Neutrophil (primary cell): Measurements from ENCODE around the gene EVPL.

Source experiments
- H3K27ac ChIP-seq: fragments of 200-600 bp; sonication (generic); 2 replicates; pipeline ENCODE4 v1.5.1; 2016; ENCODE audit warnings: mild to moderate bottlenecking, moderate library complexity
- H3K27me3 ChIP-seq: fragments of 200-600 bp; sonication (generic); 2 replicates; pipeline ENCODE4 v1.6.0; 2016; ENCODE audit warnings: mild to moderate bottlenecking
- H3K36me3 ChIP-seq: fragments of 200-600 bp; sonication (generic); 2 replicates; pipeline ENCODE4 v1.5.1; 2017
- H3K4me1 ChIP-seq, 2 experiments: fragments of 200-600 bp in 1 of 2; sonication (generic) in 1 of 2; 1 replicate in 1 of 2; 2 replicates in 1 of 2; pipeline versions ENCODE4 v1.5.1 to v1.6.1; 2013 to 2016; ENCODE audit warnings: low read depth in 1 of 2, low read length in 1 of 2, mild to moderate bottlenecking in 1 of 2, moderate library complexity in 1 of 2; ENCODE audit not compliant: control insufficient read depth in 1 of 2, insufficient read depth in 1 of 2
- H3K4me3 ChIP-seq, 2 experiments: fragments of 200-600 bp in 1 of 2; sonication (generic) in 1 of 2; 1 replicate in 1 of 2; 2 replicates in 1 of 2; pipeline ENCODE4 v1.5.1; 2013 to 2016; ENCODE audit warnings: low read depth in 1 of 2, low read length in 1 of 2, mild to moderate bottlenecking in 1 of 2, moderate library complexity in 1 of 2
- H3K9me3 ChIP-seq: fragments of 200-600 bp; sonication (generic); 2 replicates; pipeline ENCODE4 v1.5.1; 2016
- TF ChIP-seq, protein P1 (sequence below): fragments of 200-600 bp; sonication (generic); IDR thresholded peaks from 2 replicates; pipeline ENCODE4 v1.5.1; 2016; ENCODE audit warnings: antibody characterized with exemption

Gene EVPL

DNA sequence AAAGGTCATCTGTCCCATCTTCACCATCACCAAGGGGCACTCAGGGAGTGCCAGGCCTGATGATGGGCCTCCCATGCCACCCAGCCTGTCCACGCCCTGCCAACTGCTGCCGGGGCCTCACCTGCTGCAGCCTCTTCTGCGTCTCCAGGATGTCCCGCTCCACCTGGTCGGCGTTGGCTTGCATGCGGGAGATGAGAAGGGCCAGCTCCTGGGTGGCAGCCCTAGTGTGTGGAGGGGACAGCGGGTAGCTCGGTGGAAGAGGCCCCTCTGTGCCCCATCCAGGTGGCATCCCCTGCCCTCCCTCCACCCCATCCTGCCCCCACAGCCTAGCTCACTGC lies 3.2 kb downstream of the EVPL start:
- Histone ChIP-seq H3K4me3 (no peak overlapping the region), H3K27ac (no peak overlapping the region), H3K9me3 (no peaks in the 10 kb centered on the region), H3K4me1 (no peaks in the 10 kb centered on the region), H3K36me3 (no peaks in the 10 kb centered on the region), H3K27me3 (peaks cover 24% of the 10 kb centered on the region)
- TF ChIP-seq, protein P1, sequence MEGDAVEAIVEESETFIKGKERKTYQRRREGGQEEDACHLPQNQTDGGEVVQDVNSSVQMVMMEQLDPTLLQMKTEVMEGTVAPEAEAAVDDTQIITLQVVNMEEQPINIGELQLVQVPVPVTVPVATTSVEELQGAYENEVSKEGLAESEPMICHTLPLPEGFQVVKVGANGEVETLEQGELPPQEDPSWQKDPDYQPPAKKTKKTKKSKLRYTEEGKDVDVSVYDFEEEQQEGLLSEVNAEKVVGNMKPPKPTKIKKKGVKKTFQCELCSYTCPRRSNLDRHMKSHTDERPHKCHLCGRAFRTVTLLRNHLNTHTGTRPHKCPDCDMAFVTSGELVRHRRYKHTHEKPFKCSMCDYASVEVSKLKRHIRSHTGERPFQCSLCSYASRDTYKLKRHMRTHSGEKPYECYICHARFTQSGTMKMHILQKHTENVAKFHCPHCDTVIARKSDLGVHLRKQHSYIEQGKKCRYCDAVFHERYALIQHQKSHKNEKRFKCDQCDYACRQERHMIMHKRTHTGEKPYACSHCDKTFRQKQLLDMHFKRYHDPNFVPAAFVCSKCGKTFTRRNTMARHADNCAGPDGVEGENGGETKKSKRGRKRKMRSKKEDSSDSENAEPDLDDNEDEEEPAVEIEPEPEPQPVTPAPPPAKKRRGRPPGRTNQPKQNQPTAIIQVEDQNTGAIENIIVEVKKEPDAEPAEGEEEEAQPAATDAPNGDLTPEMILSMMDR = no peak

DNA sequence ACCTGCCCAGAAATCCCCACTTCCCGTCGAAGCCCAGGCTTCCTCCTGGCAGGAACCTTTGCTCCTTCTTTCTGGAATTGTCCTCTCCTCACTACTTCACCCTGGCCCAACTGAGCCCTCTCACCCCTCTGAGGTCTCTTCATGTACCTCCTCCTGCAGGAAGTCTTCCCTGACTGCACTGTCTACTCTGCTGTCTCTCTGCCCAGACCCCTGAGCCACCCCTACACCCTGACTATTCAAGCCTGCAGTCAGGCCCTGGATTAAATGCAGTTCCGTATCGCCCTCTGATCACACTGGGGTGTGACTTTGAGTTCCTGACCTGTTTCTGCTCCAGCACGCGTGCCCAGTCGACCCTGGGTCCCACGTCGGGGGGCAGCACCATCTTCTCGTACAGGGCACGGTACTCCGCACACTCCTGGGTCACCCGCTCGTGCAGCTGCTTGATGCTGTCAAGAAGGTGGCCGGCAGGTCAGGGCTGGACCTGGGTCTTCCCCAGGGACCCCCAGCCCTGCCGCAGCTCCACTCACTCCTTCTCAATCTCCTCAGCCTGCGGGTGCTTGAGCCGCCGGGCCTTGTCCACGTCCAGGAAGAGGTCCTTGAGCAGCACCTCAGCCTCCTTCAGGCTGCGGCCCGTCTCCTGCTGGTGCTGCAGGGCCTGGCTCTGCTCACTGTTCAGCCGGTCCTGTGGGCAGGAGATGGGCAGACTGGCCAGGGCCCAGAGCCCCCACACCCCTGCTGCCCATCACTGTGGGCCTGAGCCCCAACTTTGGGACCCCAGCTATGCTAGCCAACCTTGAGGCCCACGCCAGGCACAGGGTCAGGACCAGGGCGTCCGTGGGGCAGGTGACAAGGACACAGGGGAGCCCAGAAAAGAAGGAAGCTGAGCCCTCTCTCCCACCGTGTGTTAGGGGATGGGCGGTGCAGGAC lies 3.9 kb downstream of the EVPL start:
- TF ChIP-seq, protein P1 = no peak
- Histone ChIP-seq H3K36me3 (no peaks in the 10 kb centered on the region), H3K4me3 (no peak overlapping the region), H3K27ac (no peak overlapping the region), H3K27me3 (peaks cover 18% of the 10 kb centered on the region), H3K9me3 (no peaks in the 10 kb centered on the region), H3K4me1 (no peaks in the 10 kb centered on the region)

DNA sequence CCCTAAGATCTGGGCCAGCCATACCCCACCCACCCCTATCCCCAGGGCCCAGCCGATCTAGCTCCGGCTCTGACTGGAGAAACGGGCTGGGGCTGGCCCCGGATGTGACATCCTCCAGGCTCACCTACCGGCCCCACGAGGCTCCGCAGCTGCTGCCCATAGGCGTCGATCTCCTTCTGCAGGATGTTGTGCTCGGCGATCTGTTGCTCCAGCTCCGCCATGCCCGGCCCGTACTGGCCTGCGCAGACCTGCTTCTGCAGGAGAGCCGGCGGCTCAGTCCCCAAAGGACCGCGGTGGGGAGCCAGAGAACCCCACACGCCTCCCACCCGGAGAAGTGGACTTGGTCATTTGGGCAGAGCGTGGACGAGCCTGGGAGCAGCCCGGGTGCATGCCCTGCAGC lies 4.8 kb downstream of the EVPL start:
- TF ChIP-seq, protein P1 = no peak
- H3K36me3 ChIP-seq = no peaks in the 10 kb centered on the region
- no peak overlapping the region for H3K27ac ChIP-seq

DNA sequence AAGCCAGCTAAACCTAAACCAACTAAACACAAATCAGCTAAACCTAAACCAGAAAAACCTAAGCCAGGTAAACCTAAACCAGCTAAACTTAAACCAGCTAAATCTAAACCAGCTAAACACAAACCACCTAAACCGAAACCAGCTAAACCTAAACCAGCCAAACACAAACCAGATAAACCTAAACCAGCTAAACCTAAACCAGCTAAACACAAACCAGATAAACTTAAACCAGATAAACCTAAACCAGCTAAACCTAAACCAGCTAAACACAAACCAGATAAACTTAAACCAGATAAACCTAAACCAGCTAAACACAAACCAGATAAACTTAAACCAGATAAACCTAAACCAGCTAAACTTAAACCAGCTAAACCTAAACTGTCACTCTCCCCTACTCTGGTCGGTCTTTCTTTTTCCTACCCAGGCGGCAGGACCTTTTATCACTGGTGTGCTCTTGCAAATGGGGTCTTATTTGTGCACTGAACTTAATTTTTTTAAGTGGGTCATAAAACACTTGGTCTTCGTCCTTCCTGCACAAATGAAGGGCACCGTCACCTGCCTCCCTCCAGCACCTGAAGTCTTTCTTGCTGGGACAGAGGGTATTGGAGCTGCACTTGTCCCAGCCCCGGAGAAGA lies 7.2 kb downstream of the EVPL start:
- no peaks in the 10 kb centered on the region for H3K36me3 ChIP-seq
- H3K9me3 ChIP-seq = no peaks in the 10 kb centered on the region
- no peak overlapping the region for H3K27ac ChIP-seq
- no peaks in the 10 kb centered on the region for H3K27me3 ChIP-seq
- no peaks in the 10 kb centered on the region for H3K4me1 ChIP-seq
- no peak overlapping the region for H3K4me3 ChIP-seq
- TF ChIP-seq, protein P1 = no peak

More for the DNA sequence above, 4.8 kb downstream of the EVPL start:
- H3K4me3 ChIP-seq = no peak overlapping the region
- H3K27me3 ChIP-seq = peaks cover 8% of the 10 kb centered on the region
- H3K4me1 ChIP-seq = no peaks in the 10 kb centered on the region
- H3K9me3 ChIP-seq = no peaks in the 10 kb centered on the region

DNA sequence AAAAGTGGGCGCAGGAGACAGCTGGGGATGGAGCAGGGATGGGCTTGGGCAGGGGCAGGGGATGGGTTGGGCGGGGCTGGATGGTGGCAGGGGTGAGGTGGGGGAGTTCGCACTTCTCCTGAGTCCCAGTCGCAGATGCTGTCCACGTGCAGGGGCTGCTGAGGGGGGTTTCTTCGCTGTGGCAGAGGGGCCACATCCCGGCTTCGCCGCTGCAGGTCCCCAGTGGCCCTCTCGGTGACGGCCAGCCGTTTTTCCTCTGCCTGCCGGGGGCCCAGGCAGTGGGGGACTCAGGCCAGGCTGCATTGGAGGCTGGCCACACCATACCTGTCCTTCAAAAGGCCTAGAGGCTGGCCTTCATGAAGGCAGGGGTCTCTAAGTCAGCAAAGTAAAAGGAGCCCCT lies 8.3 kb downstream of the EVPL start:
- Histone ChIP-seq H3K9me3 (no peaks in the 10 kb centered on the region), H3K4me1 (peaks cover 0 to 4% of the 10 kb centered on the region in 2 experiments)

More for the DNA sequence above, 8.3 kb downstream of the EVPL start:
- H3K27me3 ChIP-seq = peaks cover 5% of the 10 kb centered on the region
- H3K36me3 ChIP-seq = no peaks in the 10 kb centered on the region
- TF ChIP-seq, protein P1 = no peak
- H3K4me3 ChIP-seq = no peak overlapping the region
- H3K27ac ChIP-seq = no peak overlapping the region
